Ammon's horn (tissue), 1 donor: ENCODE data around the gene CRYM.
A peak's percentile ranks its signal among the peaks of the same experiment; 100 is the strongest.
"Not testable (repeated sequence)": the region's sequence is repeated elsewhere in the genome, so short reads cannot be mapped to it uniquely, and the experiment has no call there.

Experiments
- DNase-seq: peaks from one replicate; pipeline ENCODE4 v3.0.0-alpha.2; 2016; ENCODE audit warnings: low spot score

The CRYM gene

GRCh38 chr16:21277045-21277926 lies 804 bp downstream of the CRYM start:
- DNase-seq, result no peak

GRCh38 chr16:21276090-21276489 lies 2.0 kb downstream of the CRYM start:
- DNase-seq, result no peak

- DNase-seq, result no peak
These were observed 2.6 kb downstream of the CRYM start for GRCh38 chr16:21275529-21275928.

- DNase-seq, result no peak
These were observed 3.8 kb downstream of the CRYM start for GRCh38 chr16:21274172-21274726.

- DNase-seq, result not testable (repeated sequence)
These were observed 5.3 kb downstream of the CRYM start for GRCh38 chr16:21272763-21273162.

GRCh38 chr16:21272253-21272652 lies 5.8 kb downstream of the CRYM start:
- no peak for DNase-seq

- DNase-seq, result no peak
These were observed 9.9 kb downstream of the CRYM start for GRCh38 chr16:21268236-21268635.

GRCh38 chr16:21267298-21267697 lies 10.8 kb downstream of the CRYM start:
- DNase-seq, result no peak

- peak; percentile 58 for DNase-seq
These were observed 12.8 kb downstream of the CRYM start for GRCh38 chr16:21265104-21265837.

GRCh38 chr16:21264571-21265036 lies 13.5 kb downstream of the CRYM start:
- no peak for DNase-seq

GRCh38 chr16:21263640-21264570 lies 14.2 kb downstream of the CRYM start:
- DNase-seq, result no peak

GRCh38 chr16:21262779-21263639 lies 15.1 kb downstream of the CRYM start:
- DNase-seq, result no peak

- no peak for DNase-seq
These were observed 17.0 kb downstream of the CRYM start for GRCh38 chr16:21260870-21261791.

- no peak for DNase-seq
These were observed 20.8 kb downstream of the CRYM start for GRCh38 chr16:21257284-21257683.

- DNase-seq, result no peak
These were observed 21.5 kb downstream of the CRYM start for GRCh38 chr16:21256636-21257035.

- no peak for DNase-seq
These were observed 24.6 kb downstream of the CRYM start for GRCh38 chr16:21253470-21253869.

GRCh38 chr16:21250072-21250923 lies 27.8 kb downstream of the CRYM start:
- no peak for DNase-seq

- not testable (repeated sequence) for DNase-seq
These were observed 29.9 kb downstream of the CRYM start for GRCh38 chr16:21248179-21248578.
